Liver (tissue), 3 donors: ENCODE data around the gene PM20D1.

Experiments used
- EGR1 ChIP-seq, 2 donors: IDR thresholded peaks; 2 replicates each; pipeline ENCODE4 v1.6.1; 2016 to 2018; ENCODE audit warnings: antibody characterized with exemption in 2 of 2, low read depth in 2 of 2
- FOXA1 ChIP-seq: IDR thresholded peaks from 2 replicates; pipeline ENCODE4 v1.6.1; 2016; ENCODE audit warnings: antibody characterized with exemption
- GABPA ChIP-seq, 2 donors: IDR thresholded peaks in 1 of 2; conservative IDR thresholded peaks in 1 of 2; 2 replicates each; pipeline ENCODE4 v1.6.1; 2016; ENCODE audit warnings: antibody characterized with exemption in 2 of 2, mild to moderate bottlenecking in 1 of 2, moderate library complexity in 1 of 2
- JUND ChIP-seq, 2 donors: IDR thresholded peaks; 2 replicates each; pipeline ENCODE4 v1.6.1; 2016; ENCODE audit warnings: antibody characterized with exemption in 2 of 2
- RAD21 ChIP-seq, 2 donors: IDR thresholded peaks; 2 replicates each; pipeline ENCODE4 v1.6.1; 2016; ENCODE audit warnings: antibody characterized with exemption in 2 of 2, mild to moderate bottlenecking in 2 of 2
- SP1 ChIP-seq: IDR thresholded peaks from 2 replicates; pipeline ENCODE4 v1.6.1; 2018; ENCODE audit warnings: antibody characterized with exemption, mild to moderate bottlenecking
- TAF1 ChIP-seq: conservative IDR thresholded peaks from 2 replicates; pipeline ENCODE4 v1.6.1; 2016; ENCODE audit warnings: antibody characterized with exemption, mild to moderate bottlenecking
- YY1 ChIP-seq: IDR thresholded peaks from 2 replicates; pipeline ENCODE4 v1.6.1; 2016; ENCODE audit warnings: antibody characterized with exemption, mild to moderate bottlenecking
- TF ChIP-seq, protein P1 (sequence below): fragments of 150-350 bp; IDR thresholded peaks from 2 replicates; pipeline ENCODE4 v1.5.1; 2017; ENCODE audit warnings: improper control_type of control experiment, low read depth, low read length; ENCODE audit not compliant: missing input control
- TF ChIP-seq, protein P2 (sequence below): IDR thresholded peaks from 2 replicates; pipeline ENCODE4 v1.6.1; 2016; ENCODE audit warnings: antibody characterized with exemption, mild to moderate bottlenecking
- TF ChIP-seq, protein P3 (sequence below): IDR thresholded peaks from 2 replicates; pipeline ENCODE4 v1.6.1; 2016; ENCODE audit warnings: antibody characterized with exemption
- TF ChIP-seq, protein P4 (sequence below): IDR thresholded peaks from 2 replicates; pipeline ENCODE4 v1.6.1; 2016; ENCODE audit warnings: antibody characterized with exemption
- donor health status: healthy.
- donor health status: healthy.

DNA sequence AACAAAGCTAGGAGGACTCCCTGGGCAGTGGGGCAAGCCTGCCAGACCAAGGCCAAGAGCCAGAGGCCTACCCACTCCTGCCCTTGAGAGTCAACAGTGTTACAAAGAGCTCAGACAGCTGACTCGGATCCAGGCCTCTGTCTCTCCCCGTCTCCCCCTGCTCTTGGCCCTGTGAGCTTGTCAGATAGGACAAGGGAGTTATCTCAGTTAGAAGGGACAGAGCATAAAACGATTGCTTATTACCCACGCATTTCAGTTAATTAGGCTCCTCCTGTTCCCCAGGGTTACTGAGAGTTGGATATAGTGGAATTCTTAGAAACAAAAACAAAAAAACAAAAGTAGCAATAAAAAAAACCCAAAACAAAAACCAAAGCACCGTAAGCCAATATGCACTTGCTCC lies 38.3 kb downstream of the PM20D1 start:
- TF ChIP-seq, protein P1, sequence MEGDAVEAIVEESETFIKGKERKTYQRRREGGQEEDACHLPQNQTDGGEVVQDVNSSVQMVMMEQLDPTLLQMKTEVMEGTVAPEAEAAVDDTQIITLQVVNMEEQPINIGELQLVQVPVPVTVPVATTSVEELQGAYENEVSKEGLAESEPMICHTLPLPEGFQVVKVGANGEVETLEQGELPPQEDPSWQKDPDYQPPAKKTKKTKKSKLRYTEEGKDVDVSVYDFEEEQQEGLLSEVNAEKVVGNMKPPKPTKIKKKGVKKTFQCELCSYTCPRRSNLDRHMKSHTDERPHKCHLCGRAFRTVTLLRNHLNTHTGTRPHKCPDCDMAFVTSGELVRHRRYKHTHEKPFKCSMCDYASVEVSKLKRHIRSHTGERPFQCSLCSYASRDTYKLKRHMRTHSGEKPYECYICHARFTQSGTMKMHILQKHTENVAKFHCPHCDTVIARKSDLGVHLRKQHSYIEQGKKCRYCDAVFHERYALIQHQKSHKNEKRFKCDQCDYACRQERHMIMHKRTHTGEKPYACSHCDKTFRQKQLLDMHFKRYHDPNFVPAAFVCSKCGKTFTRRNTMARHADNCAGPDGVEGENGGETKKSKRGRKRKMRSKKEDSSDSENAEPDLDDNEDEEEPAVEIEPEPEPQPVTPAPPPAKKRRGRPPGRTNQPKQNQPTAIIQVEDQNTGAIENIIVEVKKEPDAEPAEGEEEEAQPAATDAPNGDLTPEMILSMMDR: no peak
- TF ChIP-seq RAD21 (IDR thresholded peaks at IDR 0.05) (no peak), SP1 (no peak), EGR1 (IDR thresholded peaks at IDR 0.05; ENCODE audit: low read depth in 2 of 2) (no peak), GABPA (IDR thresholded peaks at IDR 0.05 in 1 of 2, conservative IDR thresholded peaks at IDR 0.05 in 1 of 2) (no peak), FOXA1 (no peak), YY1 (no peak), TAF1 (no peak), JUND (IDR thresholded peaks at IDR 0.05) (no peak)
- TF ChIP-seq, protein P2, sequence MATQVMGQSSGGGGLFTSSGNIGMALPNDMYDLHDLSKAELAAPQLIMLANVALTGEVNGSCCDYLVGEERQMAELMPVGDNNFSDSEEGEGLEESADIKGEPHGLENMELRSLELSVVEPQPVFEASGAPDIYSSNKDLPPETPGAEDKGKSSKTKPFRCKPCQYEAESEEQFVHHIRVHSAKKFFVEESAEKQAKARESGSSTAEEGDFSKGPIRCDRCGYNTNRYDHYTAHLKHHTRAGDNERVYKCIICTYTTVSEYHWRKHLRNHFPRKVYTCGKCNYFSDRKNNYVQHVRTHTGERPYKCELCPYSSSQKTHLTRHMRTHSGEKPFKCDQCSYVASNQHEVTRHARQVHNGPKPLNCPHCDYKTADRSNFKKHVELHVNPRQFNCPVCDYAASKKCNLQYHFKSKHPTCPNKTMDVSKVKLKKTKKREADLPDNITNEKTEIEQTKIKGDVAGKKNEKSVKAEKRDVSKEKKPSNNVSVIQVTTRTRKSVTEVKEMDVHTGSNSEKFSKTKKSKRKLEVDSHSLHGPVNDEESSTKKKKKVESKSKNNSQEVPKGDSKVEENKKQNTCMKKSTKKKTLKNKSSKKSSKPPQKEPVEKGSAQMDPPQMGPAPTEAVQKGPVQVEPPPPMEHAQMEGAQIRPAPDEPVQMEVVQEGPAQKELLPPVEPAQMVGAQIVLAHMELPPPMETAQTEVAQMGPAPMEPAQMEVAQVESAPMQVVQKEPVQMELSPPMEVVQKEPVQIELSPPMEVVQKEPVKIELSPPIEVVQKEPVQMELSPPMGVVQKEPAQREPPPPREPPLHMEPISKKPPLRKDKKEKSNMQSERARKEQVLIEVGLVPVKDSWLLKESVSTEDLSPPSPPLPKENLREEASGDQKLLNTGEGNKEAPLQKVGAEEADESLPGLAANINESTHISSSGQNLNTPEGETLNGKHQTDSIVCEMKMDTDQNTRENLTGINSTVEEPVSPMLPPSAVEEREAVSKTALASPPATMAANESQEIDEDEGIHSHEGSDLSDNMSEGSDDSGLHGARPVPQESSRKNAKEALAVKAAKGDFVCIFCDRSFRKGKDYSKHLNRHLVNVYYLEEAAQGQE: no peak
- TF ChIP-seq, protein P3, sequence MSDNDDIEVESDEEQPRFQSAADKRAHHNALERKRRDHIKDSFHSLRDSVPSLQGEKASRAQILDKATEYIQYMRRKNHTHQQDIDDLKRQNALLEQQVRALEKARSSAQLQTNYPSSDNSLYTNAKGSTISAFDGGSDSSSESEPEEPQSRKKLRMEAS: no peak
- TF ChIP-seq, protein P4, sequence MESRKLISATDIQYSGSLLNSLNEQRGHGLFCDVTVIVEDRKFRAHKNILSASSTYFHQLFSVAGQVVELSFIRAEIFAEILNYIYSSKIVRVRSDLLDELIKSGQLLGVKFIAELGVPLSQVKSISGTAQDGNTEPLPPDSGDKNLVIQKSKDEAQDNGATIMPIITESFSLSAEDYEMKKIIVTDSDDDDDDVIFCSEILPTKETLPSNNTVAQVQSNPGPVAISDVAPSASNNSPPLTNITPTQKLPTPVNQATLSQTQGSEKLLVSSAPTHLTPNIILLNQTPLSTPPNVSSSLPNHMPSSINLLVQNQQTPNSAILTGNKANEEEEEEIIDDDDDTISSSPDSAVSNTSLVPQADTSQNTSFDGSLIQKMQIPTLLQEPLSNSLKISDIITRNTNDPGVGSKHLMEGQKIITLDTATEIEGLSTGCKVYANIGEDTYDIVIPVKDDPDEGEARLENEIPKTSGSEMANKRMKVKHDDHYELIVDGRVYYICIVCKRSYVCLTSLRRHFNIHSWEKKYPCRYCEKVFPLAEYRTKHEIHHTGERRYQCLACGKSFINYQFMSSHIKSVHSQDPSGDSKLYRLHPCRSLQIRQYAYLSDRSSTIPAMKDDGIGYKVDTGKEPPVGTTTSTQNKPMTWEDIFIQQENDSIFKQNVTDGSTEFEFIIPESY: no peak
